Fibroblast of skin of left biceps (primary cell): Measurements from ENCODE around the gene CTH.
"Not testable (repeated sequence)": the region's sequence is repeated elsewhere in the genome, so short reads cannot be mapped to it uniquely, and the experiment has no call there.

Source experiments
- DNase-seq, 2 experiments: peaks; one replicate each; pipeline ENCODE4 v3.0.0-alpha.2; 2013; ENCODE audit warnings: low read depth in 2 of 2

Gene CTH

GRCh38 chr1:70410604-70411359 lies at the start of gene CTH:
Gene CTH (plus strand): TSS chr1:70411268. CDS start chr1:70411416, 148 bp downstream.
- peak; percentile 78 to 85 for DNase-seq

DNA sequence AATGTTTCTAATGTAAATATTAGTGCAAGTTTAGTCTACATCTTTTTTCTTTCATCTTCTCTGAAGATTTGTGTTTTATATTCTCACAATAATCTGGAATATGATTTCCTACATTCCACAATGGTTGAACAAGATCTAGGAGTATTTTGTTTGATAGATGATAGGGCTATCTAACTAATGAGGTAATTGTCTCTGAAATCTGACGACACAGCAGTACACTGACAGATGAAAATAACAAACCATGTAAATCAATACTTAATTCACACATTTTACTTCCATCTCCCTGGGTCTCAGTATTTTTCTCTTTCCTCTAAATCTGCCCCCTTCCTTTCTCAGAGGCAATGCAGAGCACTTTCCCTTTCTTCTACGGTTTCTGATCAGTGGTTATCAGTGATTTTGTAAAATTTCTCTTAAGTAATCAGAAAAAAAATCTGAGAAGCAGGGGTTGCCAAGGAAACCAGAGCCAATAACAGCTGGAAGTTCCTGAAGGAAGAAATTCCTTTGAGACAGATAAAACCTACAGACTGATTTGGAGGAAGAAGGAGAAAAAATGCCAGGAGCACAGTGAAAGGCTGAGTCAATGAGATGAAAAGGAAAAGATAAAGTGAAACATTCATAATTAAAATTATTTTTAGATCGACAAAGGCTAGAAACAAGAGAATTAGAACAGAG lies 49.2 kb upstream of the CTH start:
- peak in 1 of 2 experiments; percentile 13 for DNase-seq

- DNase-seq, result no peak
These were observed 46.6 kb upstream of the CTH start for GRCh38 chr1:70364439-70364838.

DNA sequence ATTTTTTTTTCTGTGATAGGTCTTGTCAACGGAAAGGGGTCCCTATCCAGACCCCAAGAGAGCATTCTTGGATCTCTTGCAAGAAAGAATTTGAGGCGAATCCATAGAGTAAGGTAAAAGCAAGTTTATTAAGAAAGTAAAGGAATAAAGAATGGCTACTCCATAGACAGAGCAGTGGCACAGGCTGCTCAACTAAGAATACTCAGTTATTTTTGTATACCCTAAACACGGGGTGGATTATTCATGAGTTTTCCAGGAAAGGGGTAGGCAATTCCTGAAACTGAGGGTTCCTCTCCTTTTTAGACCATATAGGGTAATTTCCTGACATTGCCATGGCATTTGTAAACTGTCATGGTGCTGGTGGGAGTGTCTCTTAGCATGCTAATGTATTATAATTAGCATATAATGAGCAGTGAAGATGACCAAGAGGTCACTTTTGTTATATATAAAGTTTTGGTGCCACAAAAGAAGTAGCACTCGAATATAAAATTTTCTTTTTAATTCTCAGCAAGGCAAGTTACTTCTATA lies 44.6 kb upstream of the CTH start:
- DNase-seq, result not testable (repeated sequence)

- DNase-seq, result not testable (repeated sequence)
These were observed 44.1 kb upstream of the CTH start for GRCh38 chr1:70366997-70367396.

- DNase-seq, result not testable (repeated sequence)
These were observed 43.7 kb upstream of the CTH start for GRCh38 chr1:70367397-70367796.

DNA sequence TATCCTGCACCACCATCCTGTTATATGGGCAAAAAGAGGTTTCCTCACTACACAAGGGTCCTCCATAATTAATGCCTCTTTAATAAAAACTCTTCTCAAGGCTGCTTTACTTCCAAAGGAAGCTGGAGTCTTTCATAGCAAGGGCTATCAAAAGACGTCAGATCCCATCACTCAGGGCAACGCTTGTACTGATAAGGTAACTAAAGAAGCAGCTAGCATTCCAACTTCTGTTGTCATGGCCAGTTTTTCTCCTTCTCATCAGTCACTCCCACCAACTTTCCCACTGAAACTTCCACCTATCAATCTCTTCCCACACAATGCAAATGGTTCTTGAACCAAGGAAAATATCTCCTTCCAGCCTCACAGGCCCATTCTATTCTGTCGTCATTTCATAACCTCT lies 39.5 kb upstream of the CTH start:
- not testable (repeated sequence) for DNase-seq

- DNase-seq, result no peak
These were observed 38.6 kb upstream of the CTH start for GRCh38 chr1:70372426-70372825.

- DNase-seq, result not testable (repeated sequence)
These were observed 37.5 kb upstream of the CTH start for GRCh38 chr1:70373580-70373979.

GRCh38 chr1:70376196-70376595 lies 34.9 kb upstream of the CTH start:
- no peak for DNase-seq

DNA sequence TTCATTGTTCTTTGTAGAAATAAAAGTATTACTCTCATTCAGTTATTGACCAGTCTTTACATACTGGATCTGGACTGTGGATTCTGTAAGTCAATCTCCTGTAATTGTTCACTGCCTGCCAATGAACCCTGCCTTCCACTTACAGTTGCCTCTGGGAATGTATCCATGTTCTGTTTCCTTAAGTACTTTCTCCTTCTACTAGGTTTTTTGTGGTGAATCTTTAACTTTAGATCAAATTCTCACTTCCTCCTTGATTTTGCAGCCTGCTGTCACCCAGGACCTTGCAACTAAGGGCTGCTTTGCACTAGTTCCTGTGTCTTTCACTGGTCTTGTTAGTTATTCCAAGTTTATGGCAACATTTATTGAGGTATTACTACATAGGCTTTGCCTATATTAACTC lies 28.4 kb upstream of the CTH start:
- no peak for DNase-seq

DNA sequence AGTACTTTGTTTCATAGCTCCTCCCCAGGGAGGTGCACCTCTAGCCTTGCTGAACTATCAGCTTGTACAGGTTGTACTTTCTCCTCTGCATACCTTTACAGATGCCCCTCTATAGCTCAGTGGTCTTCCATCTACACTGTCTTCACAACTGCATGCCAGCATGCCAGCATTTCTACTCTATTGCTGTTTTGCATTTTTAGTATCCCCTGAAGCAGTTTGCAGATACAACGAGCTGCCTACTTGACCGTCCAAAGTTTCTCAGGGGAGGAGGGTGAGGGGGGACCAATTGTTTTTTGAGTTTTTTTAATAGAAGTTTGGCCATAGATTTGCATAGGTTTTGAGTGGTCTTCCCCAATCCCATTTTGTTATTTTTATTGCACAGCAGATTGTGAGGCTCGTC lies 27.6 kb upstream of the CTH start:
- no peak for DNase-seq

- no peak for DNase-seq
These were observed 26.5 kb upstream of the CTH start for GRCh38 chr1:70384542-70384941.

- no peak for DNase-seq
These were observed 25.6 kb upstream of the CTH start for GRCh38 chr1:70385477-70385876.

GRCh38 chr1:70386121-70386520 lies 24.9 kb upstream of the CTH start:
- no peak for DNase-seq

DNA sequence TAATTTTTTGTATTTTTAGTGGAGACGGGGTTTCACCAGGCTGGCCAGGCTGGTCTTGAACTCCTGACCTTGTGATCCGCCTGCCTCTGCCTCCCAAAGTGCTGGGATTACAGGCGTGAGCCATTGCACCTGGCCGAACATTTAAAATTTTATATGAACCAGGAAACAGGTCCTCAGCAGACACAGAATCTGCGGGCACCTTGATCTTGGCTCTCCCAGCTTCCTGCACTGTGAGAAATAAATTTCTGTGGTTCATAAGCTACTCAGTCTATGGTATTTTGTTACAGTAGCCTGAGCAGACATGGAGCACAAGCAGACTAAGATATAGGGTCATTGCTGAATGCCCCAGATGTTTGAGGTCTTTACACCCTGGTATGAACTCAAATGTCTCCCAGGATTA lies 23.6 kb upstream of the CTH start:
- DNase-seq, result no peak

DNA sequence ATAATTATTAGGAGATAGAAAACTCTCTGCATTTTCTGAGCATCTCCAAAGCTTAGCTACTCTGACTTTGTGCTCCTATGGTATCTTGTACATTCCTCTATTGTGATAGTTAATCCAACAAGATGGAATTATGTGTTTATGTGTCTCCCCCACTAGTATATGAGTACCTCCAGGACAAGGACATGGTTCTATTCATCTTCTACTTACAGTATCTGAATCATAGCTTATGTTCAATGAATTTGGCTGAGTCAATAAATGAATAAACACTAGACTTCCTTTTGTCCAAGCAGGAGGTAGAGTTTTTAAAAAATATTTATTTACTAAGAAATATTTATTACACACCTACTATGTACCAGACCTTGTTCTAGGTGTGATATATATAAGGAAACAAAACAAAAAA lies 18.4 kb upstream of the CTH start:
- no peak for DNase-seq

DNA sequence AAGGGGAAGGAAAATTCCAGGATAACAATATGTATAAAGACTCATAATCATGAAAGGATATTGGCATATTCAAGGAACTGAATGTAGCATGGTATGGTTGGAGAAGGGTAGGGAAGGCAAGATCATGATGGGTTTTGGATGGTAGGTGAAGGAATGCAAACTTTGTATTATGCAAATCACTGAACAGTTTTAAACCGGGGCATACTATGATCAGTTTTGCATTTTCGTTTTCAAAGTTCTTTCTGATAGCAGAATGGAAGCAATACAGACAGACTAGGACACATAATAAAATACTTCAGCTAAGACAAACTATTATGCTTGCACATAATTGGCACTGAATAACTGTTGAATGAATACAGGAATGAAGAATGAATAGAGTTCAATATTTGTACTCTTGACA lies 14.5 kb upstream of the CTH start:
- no peak for DNase-seq

- no peak for DNase-seq
These were observed 14.1 kb upstream of the CTH start for GRCh38 chr1:70397013-70397412.

DNA sequence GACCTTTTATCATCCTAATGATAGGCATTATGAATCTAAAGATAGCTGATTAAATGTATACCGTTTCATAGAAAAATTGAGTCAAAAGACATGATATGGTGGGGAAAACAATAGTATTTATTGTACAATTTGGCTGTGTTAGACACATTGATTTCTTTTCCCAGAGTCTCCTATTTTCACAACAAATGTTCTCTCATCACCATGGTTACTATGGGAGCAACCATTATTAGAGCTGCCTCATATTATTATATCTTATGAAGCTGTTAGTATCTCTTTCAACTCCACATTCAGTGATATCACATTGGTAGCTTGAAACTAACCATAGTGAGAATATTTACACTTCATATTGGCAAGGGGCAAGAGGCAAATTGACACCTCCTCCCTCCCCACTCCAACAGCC lies 10.7 kb upstream of the CTH start:
- no peak for DNase-seq

- DNase-seq, result no peak
These were observed 9.1 kb upstream of the CTH start for GRCh38 chr1:70401974-70402373.

DNA sequence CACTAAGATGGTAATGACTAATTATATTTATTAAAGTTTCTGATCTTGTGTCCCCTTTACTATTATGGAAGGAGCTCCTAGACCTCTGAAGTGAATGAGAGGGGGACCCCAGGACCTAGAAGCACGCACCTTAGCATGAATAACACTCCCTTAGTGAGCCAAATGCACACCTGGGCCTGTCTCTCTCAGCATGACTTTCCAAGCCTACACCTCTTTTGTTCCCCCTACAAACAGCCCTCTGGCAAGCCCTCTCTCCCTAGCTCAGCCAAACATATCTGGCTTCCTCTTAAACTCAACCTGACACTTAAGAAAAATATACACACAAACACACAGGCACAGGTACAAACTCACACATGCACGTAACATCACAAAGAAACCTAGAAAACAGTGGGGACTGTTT lies 7.3 kb upstream of the CTH start:
- DNase-seq, result no peak

- DNase-seq, result no peak
These were observed 5.2 kb upstream of the CTH start for GRCh38 chr1:70405780-70406416.
